Body of pancreas (tissue), 4 donors: ENCODE results near the gene PDE2A. TPM values are rescaled to one million over a fixed set of nuclear protein-coding genes. Genes with fewer than 3 reads are reported as not detected.
A peak's percentile ranks its signal among the peaks of the same experiment; 100 is the strongest.

Experiments
- ATAC-seq: fragments of 150-250 bp; one replicate; pipeline ENCODE4 v1.9.1; 2016
- DNase-seq, 4 donors: peaks; one replicate each; pipeline ENCODE4 v3.0.0-alpha.2; 2019
- H3K27ac ChIP-seq, 4 donors: fragments of 200-600 bp; sonication (generic); 1 replicate in 3 of 4; 2 replicates in 1 of 4; pipeline versions ENCODE4 v1.5.1 to v1.6.1; 2016 to 2019; ENCODE audit warnings: mild to moderate bottlenecking in 1 of 4, mixed read lengths in 1 of 4, moderate library complexity in 1 of 4
- H3K27me3 ChIP-seq, 2 donors: fragments of 200-600 bp; sonication (generic); one replicate each; pipeline ENCODE4 v1.6.0; 2016; ENCODE audit warnings: mild to moderate bottlenecking in 1 of 2
- H3K36me3 ChIP-seq, 2 donors: fragments of 200-600 bp; sonication (generic); replicated peaks in 1 of 2; 2 replicates each; pipeline ENCODE4 v1.5.1; 2016; ENCODE audit warnings: low read depth in 2 of 2; ENCODE audit not compliant: insufficient read depth in 1 of 2
- H3K4me1 ChIP-seq: fragments of 200-600 bp; sonication (generic); one replicate; pipeline ENCODE4 v1.6.0; 2016
- H3K4me3 ChIP-seq, 2 donors: fragments of 200-600 bp; sonication (generic); 1 replicate in 1 of 2; 2 replicates in 1 of 2; pipeline ENCODE4 v1.5.1; 2016 to 2019
- H3K9me3 ChIP-seq, 3 donors: fragments of 200-600 bp; sonication (generic); 1 replicate in 2 of 3; 2 replicates in 1 of 3; pipeline ENCODE4 v1.5.1; 2016
- POLR2A ChIP-seq, 3 donors: fragments of 450-650 bp; IDR thresholded peaks; one replicate each; pipeline ENCODE4 v1.6.1; 2016; ENCODE audit warnings: antibody characterized with exemption in 3 of 3, mild to moderate bottlenecking in 2 of 3
- WGBS, 2 donors: methylation state at CpG; one replicate each; pipeline ENCODE4 v1.1.5; 2017; 5-methylcytosine and 5-hydroxymethylcytosine counted together
- intact Hi-C: fragments of 100-400 bp; cut with DNase I; formaldehyde crosslinking; loops from one replicate; pipeline ENCODE4 v1.15.1; 2023
- total RNA-seq, 2 donors: library from RNA; depleted of rRNA; stranded (reverse); fragments of >200 nt; gene quantifications; one replicate each; pipeline ENCODE4 v1.1.0, GENCODE V29; 2016
- TF ChIP-seq, protein P1 (sequence below), 7 experiments: fragments of 450-650 bp in 4 of 7; fragments of 200-600 bp in 3 of 7; sonication (generic) in 3 of 7; IDR thresholded peaks; one replicate each; pipeline ENCODE4 v1.5.1; 2016 to 2019; ENCODE audit warnings: antibody characterized with exemption in 7 of 7

PDE2A gene
- total RNA-seq, 2 donors from 2014 or later, result 7.0 to 29.3 TPM

DNA sequence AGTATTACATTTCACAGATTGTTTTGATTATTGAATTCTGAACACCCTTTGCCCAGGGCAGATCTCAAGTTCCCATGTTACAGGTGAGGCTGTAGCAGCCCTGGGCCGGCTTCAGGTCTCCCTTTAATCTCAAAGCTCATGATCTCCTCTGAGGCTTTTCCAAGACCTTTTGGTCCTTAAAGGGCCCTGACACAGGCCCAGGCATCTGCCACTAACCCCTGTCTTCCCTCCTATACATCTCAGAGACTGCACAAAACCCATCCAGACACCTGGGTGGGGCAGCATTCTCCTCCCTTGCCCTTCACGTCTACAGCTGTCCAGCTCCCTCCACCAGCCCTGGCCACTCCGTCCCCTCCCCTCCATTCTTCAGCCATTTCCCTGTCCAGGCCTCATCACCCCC, 37.8 kb downstream of the PDE2A start:
- no peak overlapping the region for H3K4me3 ChIP-seq
- H3K27me3 ChIP-seq, result peaks cover 0 to 9% of the 10 kb centered on the region in 2 donors
- H3K36me3 ChIP-seq, result no peaks in the 10 kb centered on the region
- H3K4me1 ChIP-seq, result peaks cover 14% of the 10 kb centered on the region
- TF ChIP-seq, protein P1, sequence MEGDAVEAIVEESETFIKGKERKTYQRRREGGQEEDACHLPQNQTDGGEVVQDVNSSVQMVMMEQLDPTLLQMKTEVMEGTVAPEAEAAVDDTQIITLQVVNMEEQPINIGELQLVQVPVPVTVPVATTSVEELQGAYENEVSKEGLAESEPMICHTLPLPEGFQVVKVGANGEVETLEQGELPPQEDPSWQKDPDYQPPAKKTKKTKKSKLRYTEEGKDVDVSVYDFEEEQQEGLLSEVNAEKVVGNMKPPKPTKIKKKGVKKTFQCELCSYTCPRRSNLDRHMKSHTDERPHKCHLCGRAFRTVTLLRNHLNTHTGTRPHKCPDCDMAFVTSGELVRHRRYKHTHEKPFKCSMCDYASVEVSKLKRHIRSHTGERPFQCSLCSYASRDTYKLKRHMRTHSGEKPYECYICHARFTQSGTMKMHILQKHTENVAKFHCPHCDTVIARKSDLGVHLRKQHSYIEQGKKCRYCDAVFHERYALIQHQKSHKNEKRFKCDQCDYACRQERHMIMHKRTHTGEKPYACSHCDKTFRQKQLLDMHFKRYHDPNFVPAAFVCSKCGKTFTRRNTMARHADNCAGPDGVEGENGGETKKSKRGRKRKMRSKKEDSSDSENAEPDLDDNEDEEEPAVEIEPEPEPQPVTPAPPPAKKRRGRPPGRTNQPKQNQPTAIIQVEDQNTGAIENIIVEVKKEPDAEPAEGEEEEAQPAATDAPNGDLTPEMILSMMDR (IDR thresholded peaks at IDR 0.05), result no peak
- no peak for TF ChIP-seq POLR2A (IDR thresholded peaks at IDR 0.05)
- no peaks in the 10 kb centered on the region for H3K9me3 ChIP-seq
- intact Hi-C loops, result no loop called here
- H3K27ac ChIP-seq, result no peak overlapping the region
- WGBS, 2 donors, result 75 to 77% methylated on average over 3 of the region's 3 CpGs
- DNase-seq (no peak), ATAC-seq (no peak)

DNA sequence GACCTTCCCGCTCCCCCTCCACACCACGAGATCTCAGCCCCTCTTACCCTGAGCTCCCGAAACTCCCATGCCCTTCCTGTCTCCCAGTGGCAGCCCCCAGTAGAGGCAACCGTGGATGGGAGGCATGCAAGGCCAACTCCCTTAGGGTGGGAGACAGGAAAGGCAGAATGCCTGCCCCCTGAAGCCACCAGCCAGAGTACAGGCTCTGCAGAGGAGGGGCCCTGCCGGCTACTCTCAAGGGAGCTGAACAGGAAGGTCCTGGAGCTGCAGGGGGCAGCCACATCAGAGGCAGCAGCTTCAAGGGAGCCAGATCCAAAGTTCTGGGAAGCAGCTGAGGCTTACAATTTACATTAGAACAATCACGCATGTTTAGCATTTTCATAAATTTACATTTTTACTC, 38.3 kb downstream of the PDE2A start:
- ATAC-seq, result no peak
- TF ChIP-seq, protein P1 (IDR thresholded peaks at IDR 0.05), result no peak
- TF ChIP-seq POLR2A (IDR thresholded peaks at IDR 0.05), result no peak
- H3K27ac ChIP-seq, result no peak overlapping the region
- intact Hi-C loops, result no loop called here
- 70 to 73% methylated on average over 5 to 6 of the region's 6 CpGs for WGBS, 2 donors
- H3K36me3 ChIP-seq, result no peaks in the 10 kb centered on the region
- H3K4me3 ChIP-seq, result no peak overlapping the region
- H3K4me1 ChIP-seq, result peaks cover 11% of the 10 kb centered on the region
- H3K9me3 ChIP-seq, result no peaks in the 10 kb centered on the region
- H3K27me3 ChIP-seq, result peaks cover 0 to 5% of the 10 kb centered on the region in 2 donors
- DNase-seq, result no peak

DNA sequence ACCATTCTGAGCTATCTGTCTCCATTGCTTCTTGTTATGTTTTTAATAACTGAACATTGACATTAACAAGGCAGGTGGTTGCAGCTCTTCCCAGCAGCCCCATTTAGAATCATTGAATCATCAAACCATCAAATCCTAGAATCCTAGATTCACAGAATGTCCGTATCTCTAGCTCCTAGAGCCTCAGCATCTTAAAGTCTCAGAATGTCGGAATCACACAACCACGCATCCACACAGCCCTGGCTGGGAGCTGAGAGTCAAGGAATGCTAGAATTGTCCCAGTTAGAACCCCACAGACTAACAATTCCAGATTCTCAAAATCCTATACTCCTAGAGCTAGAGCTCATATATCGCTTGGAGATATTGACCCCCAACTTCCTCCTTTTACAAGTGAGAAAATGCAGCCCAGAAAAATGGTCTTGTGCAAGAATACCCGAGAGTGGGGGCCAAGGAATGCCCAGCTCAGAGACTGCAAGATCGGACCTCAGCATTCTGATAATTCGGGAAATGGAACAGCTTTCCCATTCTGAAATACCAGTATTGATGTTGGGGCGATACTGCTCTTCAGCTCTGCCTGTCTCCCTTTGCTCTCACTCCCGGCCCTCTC, 38.8 kb downstream of the PDE2A start:
- H3K9me3 ChIP-seq, result no peaks in the 10 kb centered on the region
- H3K27me3 ChIP-seq, result no peaks in the 10 kb centered on the region
- DNase-seq, result no peak
- H3K4me1 ChIP-seq, result peaks cover 11% of the 10 kb centered on the region
- no peak for ATAC-seq
- no peak overlapping the region for H3K27ac ChIP-seq
- H3K4me3 ChIP-seq, result no peak overlapping the region
- WGBS, 2 donors, result 72 to 81% methylated on average over 8 to 9 of the region's 9 CpGs
- intact Hi-C loops, result no loop called here
- H3K36me3 ChIP-seq, result no peaks in the 10 kb centered on the region
- no peak for TF ChIP-seq POLR2A (IDR thresholded peaks at IDR 0.05)
- TF ChIP-seq, protein P1 (IDR thresholded peaks at IDR 0.05), result no peak

DNA sequence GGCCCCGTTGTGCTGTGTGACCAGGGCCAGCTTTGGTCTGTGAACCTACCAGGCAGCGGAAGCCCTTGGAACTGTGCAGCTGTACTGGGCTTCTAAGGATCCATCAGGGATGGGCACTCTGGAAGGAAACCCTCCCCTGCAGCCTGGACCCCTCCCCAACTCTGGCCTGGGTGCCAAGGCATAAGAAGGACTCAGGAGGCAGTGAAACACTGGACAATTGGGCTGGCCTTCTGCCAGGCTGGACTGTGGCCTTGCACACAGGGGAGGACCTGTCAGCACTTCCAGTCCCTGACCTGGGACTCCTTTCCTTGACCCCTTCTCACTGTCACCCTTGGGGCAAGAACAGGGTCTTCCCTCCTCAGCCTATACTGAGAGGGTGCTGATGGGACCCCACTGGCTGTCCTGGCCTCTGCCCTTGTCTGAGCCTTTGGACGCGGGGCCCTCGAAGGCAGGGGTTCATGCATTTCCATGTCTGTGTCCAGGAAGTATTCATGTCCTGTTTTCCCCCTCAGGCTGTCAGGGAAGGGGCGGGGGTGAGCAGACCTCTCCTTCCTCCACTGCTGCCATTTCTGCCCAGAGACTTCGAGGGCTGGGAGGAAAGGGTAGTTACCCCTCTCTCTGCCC, 39.6 kb downstream of the PDE2A start:
- Histone ChIP-seq H3K4me1 (peaks cover 11% of the 10 kb centered on the region), H3K27ac (no peak overlapping the region), H3K36me3 (no peaks in the 10 kb centered on the region), H3K9me3 (no peaks in the 10 kb centered on the region), H3K4me3 (no peak overlapping the region), H3K27me3 (no peaks in the 10 kb centered on the region)
- TF ChIP-seq, protein P1 (IDR thresholded peaks at IDR 0.05), result no peak
- TF ChIP-seq POLR2A (IDR thresholded peaks at IDR 0.05), result no peak
- ATAC-seq (no peak), DNase-seq (peak in 1 of 4 donors; percentile 17)
- WGBS, 2 donors, result 81 to 82% methylated on average over 6 to 7 of the region's 7 CpGs
- intact Hi-C loops, result no loop called here

DNA sequence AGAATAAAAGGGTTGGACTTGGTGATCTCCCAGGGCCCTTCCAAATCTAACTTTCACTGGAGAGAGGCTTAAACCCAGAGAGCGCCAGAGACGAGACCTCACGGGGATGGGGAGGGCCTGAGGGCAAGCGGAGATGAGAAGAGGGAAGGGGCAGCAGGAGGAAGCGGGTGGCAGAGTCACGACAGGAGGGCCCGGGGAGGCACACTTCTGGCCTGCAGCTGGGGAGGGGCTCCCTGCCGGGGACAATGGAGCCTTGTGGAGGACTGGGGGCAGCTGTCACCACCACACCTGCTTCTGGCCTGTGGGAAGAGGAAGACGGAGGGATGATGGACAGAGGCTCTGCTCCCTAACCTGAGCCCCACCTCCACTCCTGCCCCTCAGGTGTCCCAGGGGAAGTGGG, 40.2 kb downstream of the PDE2A start:
- no peaks in the 10 kb centered on the region for H3K36me3 ChIP-seq
- ATAC-seq (no peak), DNase-seq (no peak)
- no peak overlapping the region for H3K4me3 ChIP-seq
- H3K4me1 ChIP-seq, result peaks cover 11% of the 10 kb centered on the region
- H3K27ac ChIP-seq, result no peak overlapping the region
- no peaks in the 10 kb centered on the region for H3K27me3 ChIP-seq
- intact Hi-C loops, result no loop called here
- H3K9me3 ChIP-seq, result no peaks in the 10 kb centered on the region
- TF ChIP-seq, protein P1 (IDR thresholded peaks at IDR 0.05), result no peak
- no peak for TF ChIP-seq POLR2A (IDR thresholded peaks at IDR 0.05)
- WGBS, 2 donors, result 83 to 89% methylated on average over 9 of the region's 9 CpGs
